HepG2 (cell line): ENCODE data around the gene CMTM2. TPM values are rescaled to one million over a fixed set of nuclear protein-coding genes. Genes with fewer than 3 reads are reported as not detected.

Experiments used
- EHMT2 ChIP-seq: fragments of 200-600 bp; sonication (generic); IDR thresholded peaks from 2 replicates; pipeline ENCODE4 v1.7.0; 2017; ENCODE audit warnings: antibody characterized with exemption, low read depth, low read length, borderline replicate concordance
- FIP1L1 ChIP-seq: fragments of 200-400 bp; formaldehyde crosslinking; IDR thresholded peaks from 2 replicates; pipeline ENCODE4 v1.6.1; 2018; ENCODE audit warnings: low read depth, mild to moderate bottlenecking, low read length, moderate library complexity, borderline replicate concordance; ENCODE audit not compliant: insufficient read depth
- IRF2 ChIP-seq: IDR thresholded peaks from 2 replicates; pipeline ENCODE4 v1.6.1; 2018; ENCODE audit warnings: missing genetic modification reagents, missing compliant biosample characterization
- JUND ChIP-seq: sonication (generic); formaldehyde crosslinking; IDR thresholded peaks from 2 replicates; pipeline ENCODE4 v1.8.0; 2022; ENCODE audit warnings: mild to moderate bottlenecking, missing genetic modification reagents
- KLF15 ChIP-seq: sonication (generic); formaldehyde crosslinking; IDR thresholded peaks from 2 replicates; pipeline ENCODE4 v1.8.1; 2023; ENCODE audit warnings: borderline replicate concordance, mild to moderate bottlenecking, inconsistent platforms, missing genetic modification reagents, mixed read lengths
- MAF1 ChIP-seq: sonication (generic); formaldehyde crosslinking; IDR thresholded peaks from 2 replicates; pipeline ENCODE4 v1.5.0; 2020; ENCODE audit warnings: missing genetic modification reagents, borderline replicate concordance
- PPARG ChIP-seq: conservative IDR thresholded peaks from 2 replicates; pipeline ENCODE4 v1.6.1; 2016; ENCODE audit warnings: missing biosample characterization, missing genetic modification reagents
- PRPF4 ChIP-seq: fragments of 200-400 bp; formaldehyde crosslinking; IDR thresholded peaks from 2 replicates; pipeline ENCODE4 v1.6.1; 2016; ENCODE audit warnings: low read length, low read depth; ENCODE audit not compliant: poor library complexity, severe bottlenecking
- RFXAP ChIP-seq: sonication (generic); formaldehyde crosslinking; IDR thresholded peaks from 2 replicates; pipeline ENCODE4 v1.4.0; 2020; ENCODE audit warnings: missing genetic modification reagents, borderline replicate concordance
- RNF2 ChIP-seq: fragments of 450-650 bp; conservative IDR thresholded peaks from 2 replicates; pipeline ENCODE4 v1.6.1; 2016; ENCODE audit warnings: low read depth
- SAP130 ChIP-seq: IDR thresholded peaks from 2 replicates; pipeline ENCODE4 v1.6.1; 2016; ENCODE audit warnings: low read depth
- SMYD3 ChIP-seq: sonication (generic); formaldehyde crosslinking; IDR thresholded peaks from 2 replicates; pipeline ENCODE4 v1.8.1; 2023; ENCODE audit warnings: mild to moderate bottlenecking, missing genetic modification reagents
- ZNF280D ChIP-seq: sonication (generic); formaldehyde crosslinking; IDR thresholded peaks from 2 replicates; pipeline ENCODE4 v1.5.1; 2020; ENCODE audit warnings: mild to moderate bottlenecking, missing genetic modification reagents
- ZNF512B ChIP-seq: sonication (generic); formaldehyde crosslinking; IDR thresholded peaks from 2 replicates; pipeline ENCODE4 v1.5.1; 2020; ENCODE audit warnings: missing genetic modification reagents, mild to moderate bottlenecking, borderline replicate concordance
- ZNF572 ChIP-seq: sonication (generic); formaldehyde crosslinking; IDR thresholded peaks from 2 replicates; pipeline ENCODE4 v1.5.1; 2020; ENCODE audit warnings: mild to moderate bottlenecking, missing genetic modification reagents
- ZNF576 ChIP-seq: sonication (generic); formaldehyde crosslinking; IDR thresholded peaks from 2 replicates; pipeline ENCODE4 v1.4.0; 2020; ENCODE audit warnings: mild to moderate bottlenecking, missing genetic modification reagents
- ZNF616 ChIP-seq: sonication (generic); formaldehyde crosslinking; IDR thresholded peaks from 2 replicates; pipeline ENCODE4 v1.5.0; 2020; ENCODE audit warnings: low read depth, mild to moderate bottlenecking, missing genetic modification reagents
- ZNF766 ChIP-seq: sonication (generic); formaldehyde crosslinking; IDR thresholded peaks from 2 replicates; pipeline ENCODE4 v1.5.0; 2020; ENCODE audit warnings: missing genetic modification reagents, borderline replicate concordance
- ZNF800 ChIP-seq: sonication (generic); formaldehyde crosslinking; IDR thresholded peaks from 2 replicates; pipeline ENCODE4 v1.4.0; 2020; ENCODE audit warnings: missing genetic modification reagents
- ZSCAN25 ChIP-seq: sonication (generic); formaldehyde crosslinking; IDR thresholded peaks from 2 replicates; pipeline ENCODE4 v1.8.0; 2022; ENCODE audit warnings: mild to moderate bottlenecking, missing genetic modification reagents
- polyA plus RNA-seq, 8 experiments: library from polyadenylated mRNA; depleted of rRNA in 3 of 8; stranded (reverse) in 7 of 8; unstranded in 1 of 8; fragments of >200 nt; fragmentation: Illumina TruSeq in 4 of 8; extraction: Trizol in 4 of 8; gene quantifications; 2 replicates each; pipeline versions ENCODE4 v1.2.1 to v1.2.3, GENCODE V29; 2011 to 2016; ENCODE audit warnings: low read depth in 4 of 8, missing spikeins in 1 of 8, mixed read lengths in 1 of 8; ENCODE audit not compliant: insufficient read depth in 1 of 8
- total RNA-seq, 5 experiments: library from RNA; depleted of rRNA; stranded (reverse); fragments of >200 nt; fragmentation: Illumina TruSeq; extraction: Trizol; gene quantifications; 2 replicates each; pipeline ENCODE4 v1.2.3, GENCODE V29; 2016; ENCODE audit warnings: low read depth in 1 of 5

Gene CMTM2
- total and polyA plus RNA-seq, 2 of the 13 experiments (the other 11 are each of a cell fraction or from before 2014, with no cell fraction given) = not detected

- TF ChIP-seq ZNF572 (CRISPR knock-in tag) (peak; percentile 85; the same call in 1 of the 2 replicates), FIP1L1 (peak; percentile 96; the same call in 1 of the 2 replicates), ZNF576 (CRISPR knock-in tag) (no peak), PRPF4 (no peak), ZSCAN25 (CRISPR knock-in tag) (peak; percentile 94), RFXAP (peak; percentile 87), PPARG (CRISPR knock-in tag) (peak; percentile 71; the same call in 1 of the 2 replicates), IRF2 (CRISPR knock-in tag) (peak; percentile 87), SAP130 (CRISPR knock-in tag) (peak; percentile 88), KLF15 (CRISPR knock-in tag) (peak; percentile 98), SMYD3 (CRISPR knock-in tag) (peak; percentile 99), ZNF800 (CRISPR knock-in tag) (peak; percentile 92), ZNF280D (peak; percentile 98), MAF1 (peak; percentile 97), ZNF512B (CRISPR knock-in tag) (peak; percentile 24; the same call in 1 of the 2 replicates), RNF2 (peak; percentile 100), ZNF616 (CRISPR knock-in tag) (peak; percentile 98), JUND (CRISPR knock-in tag) (peak; percentile 39; the same call in 1 of the 2 replicates), EHMT2 (peak; percentile 32; the same call in 1 of the 2 replicates), ZNF766 (peak; percentile 99)
Measured at GRCh38 chr16:66552286-66553177, 26.7 kb upstream of the CMTM2 start, which contains the start of gene CKLF (continued).
